WERI-Rb-1 (cell line): ENCODE data around the gene SUV39H2.

Experiments
- DNase-seq: peaks from one replicate; pipeline ENCODE4 v3.0.0-alpha.2; 2020
- H3K27ac ChIP-seq: fragments of 250-450 bp; sonication (Bioruptor Pico); 2 replicates; pipeline ENCODE4 v1.5.1; 2020; ENCODE audit warnings: mild to moderate bottlenecking, moderate library complexity
- H3K27me3 ChIP-seq: fragments of 250-450 bp; sonication (Bioruptor Pico); 2 replicates; pipeline ENCODE4 v1.5.1; 2021; ENCODE audit warnings: mild to moderate bottlenecking, low read depth, moderate library complexity; ENCODE audit not compliant: insufficient read depth, severe bottlenecking
- H3K36me3 ChIP-seq: fragments of 250-450 bp; sonication (Bioruptor Pico); 2 replicates; pipeline ENCODE4 v1.5.1; 2020; ENCODE audit warnings: mild to moderate bottlenecking, moderate library complexity
- H3K4me3 ChIP-seq: 2 replicates; pipeline ENCODE4 v1.5.1; 2011; ENCODE audit warnings: low read depth, mild to moderate bottlenecking, control low read depth, low read length
- H3K9me3 ChIP-seq: fragments of 250-450 bp; sonication (Bioruptor Pico); 2 replicates; pipeline ENCODE4 v1.5.1; 2021; ENCODE audit warnings: mild to moderate bottlenecking, moderate library complexity; ENCODE audit not compliant: severe bottlenecking
- TF ChIP-seq, protein P1 (sequence below): IDR thresholded peaks from 2 replicates; pipeline ENCODE4 v1.5.1; 2011; ENCODE audit warnings: low read depth, mild to moderate bottlenecking, control low read depth, inconsistent platforms, low read length

The SUV39H2 gene

DNA sequence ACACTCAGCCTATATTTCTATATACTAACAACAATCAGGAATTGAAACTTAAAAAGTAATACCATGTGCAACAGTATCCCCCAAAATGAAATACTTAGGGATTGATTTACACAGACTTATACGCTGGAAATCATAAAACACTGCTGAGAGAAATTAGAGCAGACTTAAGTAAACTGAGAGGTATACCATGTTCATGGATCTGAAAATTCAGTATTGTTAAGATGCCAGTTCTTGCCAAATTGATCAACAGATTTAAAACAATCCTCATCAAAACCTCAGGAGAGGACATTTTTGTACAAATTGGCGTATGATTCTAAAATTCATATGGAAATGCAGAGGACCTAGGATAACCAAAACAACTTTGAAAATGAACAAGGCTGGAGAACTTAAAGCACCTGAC is 37.9 kb downstream of the SUV39H2 start:
- Histone ChIP-seq H3K27ac (no peak overlapping the region), H3K27me3 (no peaks in the 10 kb centered on the region), H3K4me3 (no peak overlapping the region), H3K36me3 (peaks cover 17% of the 10 kb centered on the region), H3K9me3 (no peaks in the 10 kb centered on the region)
- TF ChIP-seq, protein P1, sequence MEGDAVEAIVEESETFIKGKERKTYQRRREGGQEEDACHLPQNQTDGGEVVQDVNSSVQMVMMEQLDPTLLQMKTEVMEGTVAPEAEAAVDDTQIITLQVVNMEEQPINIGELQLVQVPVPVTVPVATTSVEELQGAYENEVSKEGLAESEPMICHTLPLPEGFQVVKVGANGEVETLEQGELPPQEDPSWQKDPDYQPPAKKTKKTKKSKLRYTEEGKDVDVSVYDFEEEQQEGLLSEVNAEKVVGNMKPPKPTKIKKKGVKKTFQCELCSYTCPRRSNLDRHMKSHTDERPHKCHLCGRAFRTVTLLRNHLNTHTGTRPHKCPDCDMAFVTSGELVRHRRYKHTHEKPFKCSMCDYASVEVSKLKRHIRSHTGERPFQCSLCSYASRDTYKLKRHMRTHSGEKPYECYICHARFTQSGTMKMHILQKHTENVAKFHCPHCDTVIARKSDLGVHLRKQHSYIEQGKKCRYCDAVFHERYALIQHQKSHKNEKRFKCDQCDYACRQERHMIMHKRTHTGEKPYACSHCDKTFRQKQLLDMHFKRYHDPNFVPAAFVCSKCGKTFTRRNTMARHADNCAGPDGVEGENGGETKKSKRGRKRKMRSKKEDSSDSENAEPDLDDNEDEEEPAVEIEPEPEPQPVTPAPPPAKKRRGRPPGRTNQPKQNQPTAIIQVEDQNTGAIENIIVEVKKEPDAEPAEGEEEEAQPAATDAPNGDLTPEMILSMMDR: no peak
- DNase-seq: no peak

DNA sequence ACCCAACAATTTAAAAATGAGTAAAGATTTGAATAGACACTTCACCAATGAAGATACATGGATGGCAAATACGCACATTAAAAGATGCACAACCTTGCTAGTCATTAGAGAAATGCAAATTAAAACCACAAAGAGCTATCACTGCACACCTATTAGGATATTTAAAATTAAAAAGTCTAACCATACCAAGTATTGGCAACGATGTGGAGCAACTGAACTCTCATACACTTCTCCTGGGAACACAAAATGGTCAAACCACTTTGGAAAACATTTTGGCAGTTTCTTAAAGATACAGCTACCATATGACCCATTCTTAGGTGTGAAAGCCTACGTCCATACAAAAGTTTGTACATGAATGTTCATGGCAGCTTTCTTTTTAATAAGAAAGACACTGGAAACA is 39.2 kb downstream of the SUV39H2 start:
- TF ChIP-seq, protein P1: no peak
- Histone ChIP-seq H3K9me3 (no peaks in the 10 kb centered on the region), H3K4me3 (no peak overlapping the region), H3K36me3 (peaks cover 17% of the 10 kb centered on the region), H3K27ac (no peak overlapping the region), H3K27me3 (no peaks in the 10 kb centered on the region)
- no peak for DNase-seq

DNA sequence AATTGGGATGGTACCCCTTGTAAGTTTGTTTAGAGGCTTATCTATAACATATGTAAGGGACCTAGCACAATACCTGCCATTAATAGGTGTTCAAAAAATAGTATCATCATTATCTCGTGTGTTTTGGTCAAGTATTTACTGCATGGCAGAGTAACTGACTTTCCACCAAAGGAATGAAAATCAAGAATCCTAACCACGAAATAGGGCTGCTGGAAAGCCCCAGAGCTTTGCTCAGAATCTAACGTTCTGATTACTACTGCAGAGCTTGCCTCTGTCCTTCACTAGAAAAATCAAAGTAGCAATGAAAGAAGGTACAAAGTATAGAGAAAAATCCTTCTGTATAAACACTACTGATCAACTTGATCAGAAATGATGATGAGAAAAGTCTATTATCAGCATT is 40.3 kb downstream of the SUV39H2 start:
- Histone ChIP-seq H3K36me3 (peaks cover 17% of the 10 kb centered on the region), H3K9me3 (no peaks in the 10 kb centered on the region), H3K27ac (no peak overlapping the region), H3K4me3 (no peak overlapping the region), H3K27me3 (no peaks in the 10 kb centered on the region)
- TF ChIP-seq, protein P1: no peak
- no peak for DNase-seq

DNA sequence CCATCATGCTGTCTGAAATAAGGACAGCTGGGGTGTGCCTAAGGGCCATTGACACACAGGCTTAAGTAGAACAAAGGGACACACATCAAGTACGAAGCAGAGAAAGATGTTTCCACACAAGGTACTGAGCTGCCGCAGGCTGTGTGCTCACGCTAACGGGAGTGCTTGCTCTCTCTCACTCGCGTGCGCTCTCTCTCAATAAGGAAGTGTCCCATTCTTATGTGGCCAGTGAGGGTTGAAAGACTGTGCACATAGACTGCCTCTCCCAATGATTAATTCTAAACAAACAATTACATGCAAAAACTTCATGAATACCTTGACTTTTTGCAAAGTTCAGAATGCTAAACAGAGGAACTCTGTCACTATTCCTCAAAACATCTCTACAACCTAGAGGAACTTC is 45.3 kb downstream of the SUV39H2 start:
- no peaks in the 10 kb centered on the region for H3K27me3 ChIP-seq
- no peak overlapping the region for H3K4me3 ChIP-seq
- no peak for DNase-seq
- no peaks in the 10 kb centered on the region for H3K9me3 ChIP-seq
- TF ChIP-seq, protein P1: no peak
- H3K36me3 ChIP-seq: peaks cover 7% of the 10 kb centered on the region
- no peak overlapping the region for H3K27ac ChIP-seq

DNA sequence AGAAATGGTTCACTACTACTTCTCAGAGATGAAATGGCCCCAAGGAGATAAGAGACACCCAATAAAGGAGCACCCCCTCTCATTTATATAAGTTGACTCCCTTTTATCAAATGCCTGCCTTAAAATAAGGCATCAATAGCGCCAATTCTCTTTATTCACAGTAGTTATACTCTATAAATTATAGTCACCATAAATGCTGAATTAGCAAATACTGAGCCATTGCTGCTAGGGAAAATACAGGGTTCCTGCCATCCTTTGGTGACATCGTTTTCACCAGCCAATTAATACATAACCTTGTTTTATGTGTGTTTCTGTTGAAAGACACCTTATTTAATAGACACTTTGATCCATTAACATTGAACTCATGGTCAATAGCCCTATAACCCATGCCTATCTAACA is 46.6 kb downstream of the SUV39H2 start:
- no peak for DNase-seq
- Histone ChIP-seq H3K9me3 (no peaks in the 10 kb centered on the region), H3K4me3 (no peak overlapping the region), H3K27me3 (no peaks in the 10 kb centered on the region), H3K36me3 (peaks cover 3% of the 10 kb centered on the region; the same call in 1 of the 2 replicates), H3K27ac (no peak overlapping the region)
- TF ChIP-seq, protein P1: no peak

DNA sequence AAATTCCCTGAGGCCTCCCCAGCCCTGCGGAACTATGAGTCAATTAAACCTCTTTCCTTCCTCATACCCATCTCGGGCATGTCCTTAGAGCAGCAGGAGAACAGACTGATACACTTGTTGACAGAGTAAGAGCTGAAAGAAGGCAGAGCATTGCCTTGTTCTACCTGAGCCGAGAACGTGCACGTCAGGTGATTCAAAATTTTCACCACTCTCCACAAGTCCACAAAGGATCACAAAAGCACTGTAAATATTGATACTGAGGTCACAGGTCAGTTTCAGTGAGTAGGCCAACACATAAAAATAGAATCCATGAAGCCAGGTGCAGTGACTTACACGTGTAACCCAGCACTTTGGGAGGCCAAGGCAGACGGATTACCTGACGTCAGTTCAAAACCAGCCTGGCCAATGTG is 47.4 kb downstream of the SUV39H2 start:
- TF ChIP-seq, protein P1: no peak
- no peak for DNase-seq
- H3K27ac ChIP-seq: no peak overlapping the region
- H3K9me3 ChIP-seq: no peaks in the 10 kb centered on the region
- H3K27me3 ChIP-seq: no peaks in the 10 kb centered on the region
- H3K36me3 ChIP-seq: peaks cover 3% of the 10 kb centered on the region; the same call in 1 of the 2 replicates
- no peak overlapping the region for H3K4me3 ChIP-seq
